GM12878 (cell line): ENCODE results near the gene CYBC1. TPM values are rescaled to one million over a fixed set of nuclear protein-coding genes. Genes with fewer than 3 reads are reported as not detected.

Source experiments
- ATAC-seq: fragments of 200-7000 bp; cut with Tn5 transposase; 3 replicates; pipeline ENCODE4 v1.9.1; 2020; ENCODE audit warnings: mild to moderate bottlenecking, moderate library complexity
- BruUV-seq: library from RNA; stranded (reverse); fragments of 400-500 nt; replicated peaks from 2 replicates; lab custom pipeline; 2021; lab: Mats Ljungman, UMichigan
- CTCF ChIA-PET: fragments of 300-600 bp; sonication (Branson Sonifier 250); formaldehyde crosslinking; extraction: SDS; loops from one replicate; lab custom pipeline; 2021; ENCODE audit warnings: inconsistent platforms; lab: Yijun Ruan, JAX
- POLR2A ChIA-PET: fragments of 350-600 bp; formaldehyde crosslinking; extraction: SDS; loops from one replicate; lab custom pipeline; 2021; ENCODE audit warnings: inconsistent platforms; lab: Charles Lee
- RAD21 ChIA-PET: fragments of 300-600 bp; sonication (Branson Sonifier 250); formaldehyde crosslinking; loops from one replicate; lab custom pipeline; 2023; ENCODE audit warnings: antibody characterized with exemption; ENCODE audit not compliant: unreplicated experiment; lab: Charles Lee
- SMC1A ChIA-PET: fragments of 300-600 bp; sonication (Branson Sonifier 250); formaldehyde crosslinking; loops from one replicate; lab custom pipeline; 2023; ENCODE audit not compliant: unreplicated experiment, uncharacterized antibody; lab: Charles Lee
- DNase-seq: peaks from one replicate; pipeline ENCODE4 v3.0.0-alpha.2; 2011; ENCODE audit warnings: low read depth, low spot score
- FAIRE-seq: peaks from 3 replicates; lab custom pipeline; 2011; peaks lifted over from hg19 to GRCh38; lab: Jason Lieb, UNC
- H2AFZ ChIP-seq: 2 replicates; pipeline ENCODE4 v1.6.0; 2011; ENCODE audit warnings: low read depth, low read length, control low read depth; ENCODE audit not compliant: control insufficient read depth
- H3K27ac ChIP-seq: 2 replicates; pipeline ENCODE4 v1.5.1; 2011; ENCODE audit warnings: control low read depth; ENCODE audit not compliant: control insufficient read depth, insufficient read depth
- H3K27me3 ChIP-seq, 2 experiments: replicated peaks in 1 of 2; 2 replicates each; pipeline versions ENCODE4 v1.6.0 to v1.6.1; 2011; ENCODE audit warnings: low read length in 1 of 2; ENCODE audit not compliant: control insufficient read depth in 2 of 2, insufficient read depth in 2 of 2
- H3K36me3 ChIP-seq, 2 experiments: 2 replicates each; pipeline ENCODE4 v1.5.1; 2011; ENCODE audit warnings: low read length in 1 of 2; ENCODE audit not compliant: control insufficient read depth in 2 of 2, insufficient read depth in 2 of 2
- H3K4me1 ChIP-seq: 2 replicates; pipeline ENCODE4 v1.6.1; 2011; ENCODE audit warnings: mild to moderate bottlenecking, low read length, moderate library complexity, mixed read lengths; ENCODE audit not compliant: control insufficient read depth, insufficient read depth
- H3K4me2 ChIP-seq: 2 replicates; pipeline ENCODE4 v1.6.0; 2011; ENCODE audit warnings: control low read depth; ENCODE audit not compliant: control insufficient read depth, insufficient read depth
- H3K4me3 ChIP-seq: fragments of 200-600 bp; sonication (generic); 2 replicates; pipeline ENCODE4 v1.5.1; 2016
- H3K79me2 ChIP-seq: 2 replicates; pipeline ENCODE4 v1.6.0; 2011; ENCODE audit warnings: low read length; ENCODE audit not compliant: control insufficient read depth, insufficient read depth
- H3K9ac ChIP-seq: 2 replicates; pipeline ENCODE4 v1.8.0; 2011; ENCODE audit warnings: low read length, control low read depth, mixed read lengths; ENCODE audit not compliant: control insufficient read depth, insufficient read depth
- H3K9me3 ChIP-seq: replicated peaks from 3 replicates; pipeline ENCODE4 v1.5.1; 2011; ENCODE audit warnings: mild to moderate bottlenecking, low read length; ENCODE audit not compliant: control insufficient read depth, insufficient read depth
- H4K20me1 ChIP-seq: 2 replicates; pipeline ENCODE4 v1.6.0; 2011; ENCODE audit not compliant: control insufficient read depth, insufficient read depth
- ASH2L ChIP-seq: fragments of 300-600, 200-600 bp; sonication (generic); IDR thresholded peaks from 2 replicates; pipeline ENCODE4 v1.6.1; 2017; ENCODE audit warnings: low read depth, mild to moderate bottlenecking, borderline replicate concordance
- BCL3 ChIP-seq: IDR thresholded peaks from 2 replicates; pipeline ENCODE4 v1.6.1; 2011; ENCODE audit warnings: borderline replicate concordance, low read depth, mild to moderate bottlenecking, moderate library complexity, low read length; ENCODE audit not compliant: insufficient read depth, poor library complexity, severe bottlenecking
- BHLHE40 ChIP-seq, 2 experiments: fragments of 450-650 bp in 1 of 2; IDR thresholded peaks; 2 replicates each; pipeline ENCODE4 v1.6.1; 2011 to 2017; ENCODE audit warnings: low read depth in 2 of 2, borderline replicate concordance in 1 of 2, improper control_type of control experiment in 1 of 2, low read length in 1 of 2, mild to moderate bottlenecking in 1 of 2
- CHD4 ChIP-seq: fragments of 200-600 bp; sonication (generic); IDR thresholded peaks from 2 replicates; pipeline ENCODE4 v1.6.1; 2016; ENCODE audit warnings: mild to moderate bottlenecking
- EED ChIP-seq: sonication (generic); IDR thresholded peaks from 2 replicates; pipeline ENCODE4 v1.6.1; 2016; ENCODE audit warnings: antibody characterized with exemption, low read depth
- EGR1 ChIP-seq, 2 experiments: IDR thresholded peaks; 1 replicate in 1 of 2; 2 replicates in 1 of 2; pipeline ENCODE4 v1.6.1; 2011 to 2012; ENCODE audit warnings: low read depth in 2 of 2, low read length in 2 of 2, borderline replicate concordance in 1 of 2, mild to moderate bottlenecking in 1 of 2, moderate library complexity in 1 of 2
- ELK1 ChIP-seq: IDR thresholded peaks from 2 replicates; pipeline ENCODE4 v1.6.1; 2012; ENCODE audit warnings: low read depth, low read length, improper control_type of control experiment
- FOXK2 ChIP-seq: fragments of 450-650 bp; IDR thresholded peaks from 2 replicates; pipeline ENCODE4 v1.6.1; 2017; ENCODE audit warnings: mild to moderate bottlenecking, moderate library complexity
- GABPA ChIP-seq: IDR thresholded peaks from 2 replicates; pipeline ENCODE4 v1.6.1; 2014; ENCODE audit warnings: antibody characterized with exemption, low read depth, mild to moderate bottlenecking, inconsistent platforms
- LARP7 ChIP-seq: fragments of 450-650 bp; IDR thresholded peaks from 2 replicates; pipeline ENCODE4 v1.6.1; 2017; ENCODE audit warnings: mild to moderate bottlenecking
- MEF2B ChIP-seq: fragments of 450-650 bp; IDR thresholded peaks from 2 replicates; pipeline ENCODE4 v1.6.1; 2018; ENCODE audit warnings: mild to moderate bottlenecking, moderate library complexity; ENCODE audit not compliant: partially characterized antibody, poor library complexity, severe bottlenecking
- MTA3 ChIP-seq: IDR thresholded peaks from 2 replicates; pipeline ENCODE4 v1.6.1; 2012; ENCODE audit warnings: low read length, inconsistent platforms, borderline replicate concordance
- PKNOX1 ChIP-seq: fragments of 450-650 bp; IDR thresholded peaks from 2 replicates; pipeline ENCODE4 v1.6.1; 2016; ENCODE audit warnings: mild to moderate bottlenecking
- POLR2AphosphoS2 ChIP-seq: IDR thresholded peaks from 2 replicates; pipeline ENCODE4 v1.6.1; 2011; ENCODE audit warnings: low read depth, mild to moderate bottlenecking, low read length, improper control_type of control experiment, moderate library complexity
- RAD51 ChIP-seq: fragments of 450-650 bp; IDR thresholded peaks from 2 replicates; pipeline ENCODE4 v1.6.1; 2016; ENCODE audit warnings: moderate library complexity, mild to moderate bottlenecking, inconsistent platforms
- RUNX3 ChIP-seq: IDR thresholded peaks from 2 replicates; pipeline ENCODE4 v1.6.1; 2012; ENCODE audit warnings: low read length, inconsistent platforms
- SKIL ChIP-seq: fragments of 450-650 bp; IDR thresholded peaks from 2 replicates; pipeline ENCODE4 v1.6.1; 2017; ENCODE audit warnings: mild to moderate bottlenecking, low read depth, inconsistent platforms; ENCODE audit not compliant: poor library complexity, severe bottlenecking
- TAF1 ChIP-seq: IDR thresholded peaks from 2 replicates; pipeline ENCODE4 v1.6.1; 2011; ENCODE audit warnings: mild to moderate bottlenecking, low read depth, low read length, borderline replicate concordance
- WGBS: methylation state at CpG from one replicate; pipeline ENCODE4 v1.1.6; 2016; ENCODE audit warnings: low lambda C conversion rate; ENCODE audit not compliant: insufficient replicate concordance, insufficient coverage; ENCODE audit errors: missing lambda C conversion rate; 5-methylcytosine and 5-hydroxymethylcytosine counted together
- in situ Hi-C: fragments of 300-500 bp; cut with MboI; formaldehyde crosslinking; loops from 9 replicates; pipeline ENCODE4 v1.14.3; 2018; ENCODE audit warnings: mixed read lengths
- intact Hi-C: fragments of 100-400 bp; cut with micrococcal nuclease; formaldehyde crosslinking; loops from one replicate; pipeline ENCODE4 v1.14.2; 2022; ENCODE audit not compliant: unreplicated experiment
- polyA plus RNA-seq, 11 experiments: library from polyadenylated mRNA; depleted of rRNA in 4 of 11; unstranded in 6 of 11; stranded (reverse) in 5 of 11; fragments of >200 nt; fragmentation: Nextera tagmentation in 4 of 11; fragmentation: Illumina TruSeq in 1 of 11; extraction: Ambion mirVana in 4 of 11; extraction: Trizol in 1 of 11; gene quantifications; 1 replicate in 1 of 11; 2 replicates in 10 of 11; pipeline versions ENCODE4 v1.2.1 to v1.2.3, GENCODE V29; 2011 to 2016; ENCODE audit warnings: inconsistent platforms in 2 of 11, missing spikeins in 2 of 11, low read depth in 1 of 11
- total RNA-seq, 4 experiments: library from RNA; depleted of rRNA in 3 of 4; stranded (reverse); fragments of >200 nt in 3 of 4; fragmentation: Illumina TruSeq in 1 of 4; extraction: Trizol in 1 of 4; gene quantifications; 2 replicates each; pipeline versions ENCODE4 v1.2.1 to v1.2.3, GENCODE V29; 2013 to 2021

The CYBC1 gene
- total and polyA plus RNA-seq, 10 of the 15 experiments (the other 5 are each of a cell fraction or from before 2014, with no cell fraction given) = 4.2 to 162 (median 133) TPM

GRCh38 chr17:82414548-82415281 lies 35.8 kb downstream of the CYBC1 start:
- no peaks in the 10 kb centered on the region for H3K9me3 ChIP-seq
- no peak overlapping the region for H2AFZ ChIP-seq
- DNase-seq (no peak), ATAC-seq (peak; percentile 68), FAIRE-seq (peak; percentile 76)
- no peak overlapping the region for H3K4me3 ChIP-seq
- peaks cover 2% of the 10 kb centered on the region; the same call in 1 of the 2 replicates for H3K79me2 ChIP-seq
- no peaks in the 10 kb centered on the region; a peak in 1 of 4 replicates for H3K36me3 ChIP-seq
- H3K4me2 ChIP-seq = no peak overlapping the region
- H4K20me1 ChIP-seq = peaks cover 5% of the 10 kb centered on the region
- SMC1A ChIA-PET = interaction anchor here (0.6 to 2.0 kb wide), 3 partner anchors 62 to 65 kb away, joined by 3 to 8 read pairs (median 3); no protein-coding TSS in a partner anchor
- WGBS = 47% methylated on average over 38 of the region's 38 CpGs
- H3K9ac ChIP-seq = no peak overlapping the region
- RAD21 ChIA-PET = interaction anchor here (1.3 kb wide), 1 partner anchor 58 kb away, joined by 3 read pairs; no protein-coding TSS in a partner anchor
- 0 out of 2 replicates have a peak, but pooled peaks cover 5% of the 10 kb centered on the region for H3K4me1 ChIP-seq
- H3K27ac ChIP-seq = no peak overlapping the region
- BruUV-seq = no TSS peak
- H3K27me3 ChIP-seq = no peaks in the 10 kb centered on the region
- in situ Hi-C loops (no loop called here), intact Hi-C loops (loop anchor here (1.0 to 5.0 kb wide), 2 partner anchors 63 to 182 kb away; no protein-coding TSS in a partner anchor)
- CTCF ChIA-PET = interaction anchor here (0.7 to 4.1 kb wide), 7 partner anchors 48 to 385 kb away, joined by 3 to 22 read pairs (median 3); no protein-coding TSS in a partner anchor
- POLR2A ChIA-PET = no interaction called here
- TF ChIP-seq ASH2L = no peak
- no peak for TF ChIP-seq EED
- TF ChIP-seq TAF1 = no peak
- TF ChIP-seq PKNOX1 = no peak
- no peak for TF ChIP-seq FOXK2
- TF ChIP-seq EGR1 (IDR thresholded peaks at IDR 0.05; ENCODE audit: borderline replicate concordance in 1 of 2, low read depth in 2 of 2, low read length in 2 of 2) = no peak
- no peak for TF ChIP-seq ELK1
- peak; percentile 65 for TF ChIP-seq RUNX3
- TF ChIP-seq MTA3 = no peak
- peak; percentile 84 to 85 for TF ChIP-seq BHLHE40 (IDR thresholded peaks at IDR 0.05; ENCODE audit: borderline replicate concordance in 1 of 2, low read depth in 2 of 2, low read length in 1 of 2)
- no peak for TF ChIP-seq RAD51
- TF ChIP-seq POLR2AphosphoS2 = no peak
- no peak for TF ChIP-seq LARP7
- no peak for TF ChIP-seq SKIL
- no peak for TF ChIP-seq CHD4
- no peak for TF ChIP-seq BCL3
- TF ChIP-seq MEF2B = no peak
- TF ChIP-seq GABPA = no peak
